GM18508 (cell line): Measurements from ENCODE around the gene SZT2.

Source experiments
- ATAC-seq: cut with Tn5 transposase; IDR thresholded peaks from one replicate; pipeline ENCODE4 v1.9.1; 2021; ENCODE audit warnings: moderate number of reproducible peaks; ENCODE audit not compliant: insufficient read depth, unreplicated experiment

The SZT2 gene

GRCh38 chr1:43389326-43390313, at the start of gene SZT2, which contains the start of gene MED8:
SZT2 (plus strand) TSS chr1:43389899; CDS start chr1:43389969, 70 bp downstream.
MED8 (minus strand) TSS chr1:43389800; CDS start chr1:43389764, 36 bp downstream.
- no peak for ATAC-seq

- no peak for ATAC-seq
Measured at GRCh38 chr1:43340559-43340958, 49.1 kb upstream of the SZT2 start.

- ATAC-seq: no peak
Measured at GRCh38 chr1:43344267-43344850, 45.3 kb upstream of the SZT2 start.

- ATAC-seq: no peak
Measured at GRCh38 chr1:43345120-43345519, 44.6 kb upstream of the SZT2 start.

GRCh38 chr1:43346636-43347035, 43.1 kb upstream of the SZT2 start:
- ATAC-seq: no peak

- ATAC-seq: no peak
Measured at GRCh38 chr1:43348343-43348808, 41.3 kb upstream of the SZT2 start.

- ATAC-seq: no peak
Measured at GRCh38 chr1:43348809-43349593, 40.7 kb upstream of the SZT2 start.

- ATAC-seq: no peak
Measured at GRCh38 chr1:43349594-43350306, 39.9 kb upstream of the SZT2 start.

- ATAC-seq: no peak
Measured at GRCh38 chr1:43350976-43351375, 38.7 kb upstream of the SZT2 start.

- ATAC-seq: no peak
Measured at GRCh38 chr1:43351421-43352350, 38.0 kb upstream of the SZT2 start.

GRCh38 chr1:43352351-43352705, 37.4 kb upstream of the SZT2 start:
- ATAC-seq: no peak

GRCh38 chr1:43352881-43353280, 36.8 kb upstream of the SZT2 start:
- ATAC-seq: no peak

GRCh38 chr1:43354471-43354870, 35.2 kb upstream of the SZT2 start:
- ATAC-seq: no peak

- no peak for ATAC-seq
Measured at GRCh38 chr1:43354936-43355335, 34.8 kb upstream of the SZT2 start.

- ATAC-seq: no peak
Measured at GRCh38 chr1:43357251-43357650, 32.4 kb upstream of the SZT2 start.

- ATAC-seq: no peak
Measured at GRCh38 chr1:43358121-43358745, 31.5 kb upstream of the SZT2 start.

GRCh38 chr1:43358746-43359693, 30.7 kb upstream of the SZT2 start, which contains the start of gene CDC20:
CDC20 (plus strand) TSS chr1:43358981; CDS start chr1:43359216, 235 bp downstream.
- ATAC-seq: peak; percentile 79
